Keratinocyte (primary cell): ENCODE results near the gene RABGEF1. TPM values are rescaled to one million over a fixed set of nuclear protein-coding genes. Genes with fewer than 3 reads are reported as not detected.

Source experiments
- DNase-seq: peaks from one replicate; pipeline ENCODE4 v3.0.0-alpha.2; 2011; ENCODE audit warnings: low read depth, missing footprints, low spot score
- FAIRE-seq: peaks from 2 replicates; lab custom pipeline; 2011; peaks lifted over from hg19 to GRCh38; lab: Jason Lieb, UNC
- H2AFZ ChIP-seq: 2 replicates; pipeline ENCODE4 v1.6.0; 2012; ENCODE audit warnings: low read length, control low read depth, inconsistent platforms; ENCODE audit not compliant: control insufficient read depth
- H3K27ac ChIP-seq: 2 replicates; pipeline ENCODE4 v1.5.1; 2011; ENCODE audit warnings: low read length; ENCODE audit not compliant: control insufficient read depth, insufficient read depth
- H3K27me3 ChIP-seq: 3 replicates; pipeline ENCODE4 v1.6.0; 2011; ENCODE audit warnings: low read length; ENCODE audit not compliant: control insufficient read depth, insufficient read depth; ENCODE audit errors: extremely low read depth
- H3K36me3 ChIP-seq, 2 experiments: 2 replicates in 1 of 2; 3 replicates in 1 of 2; pipeline ENCODE4 v1.5.1; 2011; ENCODE audit warnings: low read length in 2 of 2, mild to moderate bottlenecking in 1 of 2; ENCODE audit not compliant: control insufficient read depth in 2 of 2, insufficient read depth in 2 of 2; ENCODE audit errors: extremely low read depth in 1 of 2
- H3K4me1 ChIP-seq: 3 replicates; pipeline ENCODE4 v1.5.1; 2011; ENCODE audit warnings: low read length; ENCODE audit not compliant: control insufficient read depth, insufficient read depth; ENCODE audit errors: extremely low read depth
- H3K4me2 ChIP-seq: 3 replicates; pipeline ENCODE4 v1.6.0; 2011; ENCODE audit warnings: low read depth, low read length; ENCODE audit not compliant: control insufficient read depth, insufficient read depth; ENCODE audit errors: extremely low read depth
- H3K4me3 ChIP-seq, 3 experiments: fragments of 200-600 bp in 1 of 3; sonication (generic) in 1 of 3; 2 replicates in 2 of 3; 3 replicates in 1 of 3; pipeline ENCODE4 v1.5.1; 2011 to 2016; ENCODE audit warnings: low read length in 3 of 3, mild to moderate bottlenecking in 3 of 3, control low read depth in 2 of 3, inconsistent platforms in 1 of 3, low read depth in 1 of 3, mixed read lengths in 1 of 3, mixed run types in 1 of 3, moderate library complexity in 1 of 3; ENCODE audit not compliant: control insufficient read depth in 2 of 3, insufficient read depth in 2 of 3; ENCODE audit errors: extremely low read depth in 1 of 3
- H3K79me2 ChIP-seq: 2 replicates; pipeline ENCODE4 v1.6.0; 2012; ENCODE audit warnings: low read length; ENCODE audit not compliant: control insufficient read depth, insufficient read depth
- H3K9ac ChIP-seq: 3 replicates; pipeline ENCODE4 v1.6.0; 2011; ENCODE audit warnings: low read length; ENCODE audit not compliant: control insufficient read depth, insufficient read depth; ENCODE audit errors: extremely low read depth
- H3K9me1 ChIP-seq: 3 replicates; pipeline ENCODE4 v1.6.0; 2011; ENCODE audit warnings: low read length; ENCODE audit not compliant: control insufficient read depth, insufficient read depth; ENCODE audit errors: extremely low read depth
- H3K9me3 ChIP-seq: 2 replicates; pipeline ENCODE4 v1.5.1; 2012; ENCODE audit warnings: low read depth, low read length; ENCODE audit not compliant: control insufficient read depth
- H4K20me1 ChIP-seq: 3 replicates; pipeline ENCODE4 v1.6.0; 2011; ENCODE audit warnings: low read length; ENCODE audit not compliant: control insufficient read depth, insufficient read depth; ENCODE audit errors: extremely low read depth
- EZH2 ChIP-seq: IDR thresholded peaks from one replicate; pipeline ENCODE4 v1.6.1; 2012; ENCODE audit warnings: inconsistent platforms, mild to moderate bottlenecking, low read length, moderate library complexity
- dilution Hi-C: fragments of 300-500 bp; cut with MboI; formaldehyde crosslinking; loops from one replicate; pipeline ENCODE4 v1.7.0; 2020; ENCODE audit warnings: low sequenced_read_pairs; ENCODE audit not compliant: extremely low pct_ligation_motif_present
- polyA plus RNA-seq, 5 experiments: library from polyadenylated mRNA; depleted of rRNA in 3 of 5; stranded (reverse) in 3 of 5; stranded (forward) in 1 of 5; unstranded in 1 of 5; fragments of >200 nt; gene quantifications; 1 replicate in 1 of 5; 2 replicates in 3 of 5; 3 replicates in 1 of 5; pipeline versions ENCODE4 v1.2.1 to v1.2.3, GENCODE V29; 2011 to 2012; ENCODE audit warnings: missing spikeins in 2 of 5, low read depth in 1 of 5, low replicate concordance in 1 of 5
- TF ChIP-seq, protein P1 (sequence below), 3 experiments: IDR thresholded peaks in 1 of 3; conservative IDR thresholded peaks in 1 of 3; optimal IDR thresholded peaks in 1 of 3; 2 replicates in 2 of 3; 3 replicates in 1 of 3; pipeline versions ENCODE3 to v1.5.1; 2011; ENCODE audit warnings: low read length in 3 of 3, mild to moderate bottlenecking in 3 of 3, moderate library complexity in 2 of 3, control low read depth in 1 of 3, inconsistent platforms in 1 of 3; ENCODE audit not compliant: insufficient read depth in 2 of 3; ENCODE audit errors: extremely low read depth in 1 of 3

The RABGEF1 gene
- polyA plus RNA-seq, 1 donor (not counting 4 experiments of a cell fraction or from before 2014, with no cell fraction given): 58.2 TPM

DNA sequence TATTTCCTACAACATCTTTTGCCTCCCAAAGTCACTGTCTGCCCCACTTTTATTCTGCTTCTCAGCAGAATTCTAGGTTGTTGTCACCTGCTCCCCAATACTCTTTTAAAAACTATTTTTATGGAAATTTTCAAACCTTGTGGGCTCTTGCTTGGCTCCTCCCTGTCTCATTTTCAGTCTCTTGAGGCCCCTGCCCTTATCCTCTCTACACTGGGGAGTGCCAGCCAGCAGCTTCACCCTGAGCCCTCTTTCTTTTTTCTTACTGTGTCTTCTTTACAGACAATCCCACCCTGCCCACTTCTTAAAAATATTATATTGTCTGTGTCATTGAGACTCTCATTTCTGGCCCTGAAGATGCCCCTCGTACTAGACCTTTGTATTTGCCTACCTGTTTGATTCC lies 118.8 kb downstream of the RABGEF1 start:
- no peaks in the 10 kb centered on the region for H4K20me1 ChIP-seq
- no peaks in the 10 kb centered on the region for H3K4me1 ChIP-seq
- FAIRE-seq: no peak
- TF ChIP-seq EZH2: no peak
- TF ChIP-seq, protein P1, sequence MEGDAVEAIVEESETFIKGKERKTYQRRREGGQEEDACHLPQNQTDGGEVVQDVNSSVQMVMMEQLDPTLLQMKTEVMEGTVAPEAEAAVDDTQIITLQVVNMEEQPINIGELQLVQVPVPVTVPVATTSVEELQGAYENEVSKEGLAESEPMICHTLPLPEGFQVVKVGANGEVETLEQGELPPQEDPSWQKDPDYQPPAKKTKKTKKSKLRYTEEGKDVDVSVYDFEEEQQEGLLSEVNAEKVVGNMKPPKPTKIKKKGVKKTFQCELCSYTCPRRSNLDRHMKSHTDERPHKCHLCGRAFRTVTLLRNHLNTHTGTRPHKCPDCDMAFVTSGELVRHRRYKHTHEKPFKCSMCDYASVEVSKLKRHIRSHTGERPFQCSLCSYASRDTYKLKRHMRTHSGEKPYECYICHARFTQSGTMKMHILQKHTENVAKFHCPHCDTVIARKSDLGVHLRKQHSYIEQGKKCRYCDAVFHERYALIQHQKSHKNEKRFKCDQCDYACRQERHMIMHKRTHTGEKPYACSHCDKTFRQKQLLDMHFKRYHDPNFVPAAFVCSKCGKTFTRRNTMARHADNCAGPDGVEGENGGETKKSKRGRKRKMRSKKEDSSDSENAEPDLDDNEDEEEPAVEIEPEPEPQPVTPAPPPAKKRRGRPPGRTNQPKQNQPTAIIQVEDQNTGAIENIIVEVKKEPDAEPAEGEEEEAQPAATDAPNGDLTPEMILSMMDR (optimal IDR thresholded peaks at IDR 0.05 in 1 of 3, IDR thresholded peaks at IDR 0.05 in 1 of 3, conservative IDR thresholded peaks at IDR 0.05 in 1 of 3; ENCODE audit: extremely low read depth in 1 of 3, insufficient read depth in 2 of 3, low read length in 3 of 3): no peak
- no peak for DNase-seq
- no peaks in the 10 kb centered on the region for H3K79me2 ChIP-seq
- dilution Hi-C loops: no loop called here
- no peak overlapping the region for H3K9ac ChIP-seq
- no peak overlapping the region for H2AFZ ChIP-seq
- no peaks in the 10 kb centered on the region for H3K9me3 ChIP-seq
- H3K36me3 ChIP-seq: peaks cover 3 to 18% of the 10 kb centered on the region in 2 experiments
- H3K4me3 ChIP-seq: no peak overlapping the region
- no peak overlapping the region for H3K4me2 ChIP-seq
- no peak overlapping the region for H3K27ac ChIP-seq
- no peaks in the 10 kb centered on the region for H3K9me1 ChIP-seq
- H3K27me3 ChIP-seq: no peaks in the 10 kb centered on the region

DNA sequence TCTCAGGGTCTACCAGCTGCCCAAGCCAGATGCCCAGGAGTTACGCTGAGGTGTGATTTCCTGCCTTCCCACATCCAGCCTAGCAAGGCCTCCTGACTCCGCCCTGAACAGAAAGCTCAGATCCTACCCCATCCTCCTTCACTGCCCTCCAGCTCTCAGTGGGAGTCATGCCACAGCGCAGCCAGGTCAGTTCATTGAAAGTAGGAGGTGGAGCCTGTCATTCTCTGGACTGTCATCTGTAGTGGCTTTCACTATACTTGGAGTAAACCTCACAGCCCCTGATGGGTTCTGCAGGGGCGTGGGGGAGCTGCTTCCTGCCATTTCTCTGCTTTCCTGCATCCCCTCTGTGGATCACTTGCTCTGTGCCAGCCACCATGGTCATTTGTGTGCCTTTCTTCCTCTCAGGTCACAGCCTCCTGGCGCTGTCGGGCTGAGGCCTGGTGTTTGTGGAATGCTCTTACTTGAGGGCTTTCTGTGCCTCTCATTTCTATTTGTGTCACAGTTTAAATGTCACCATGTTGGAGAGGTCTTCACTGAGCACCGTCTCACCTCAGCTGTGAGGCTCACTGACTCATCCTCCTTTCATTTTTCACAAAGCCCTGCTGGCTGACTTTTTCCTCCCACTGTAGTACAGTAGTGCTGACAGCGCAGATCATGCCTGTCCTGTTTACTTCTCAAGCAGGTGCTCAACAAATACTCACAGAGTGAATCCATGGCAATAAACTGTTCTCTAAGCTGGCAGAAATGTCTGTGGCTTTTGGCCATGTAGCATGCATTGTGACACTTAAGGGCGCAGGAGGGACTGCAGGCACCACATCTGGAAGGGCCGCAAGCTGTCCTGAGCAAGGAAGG lies 119.5 kb downstream of the RABGEF1 start:
- no peaks in the 10 kb centered on the region for H3K4me1 ChIP-seq
- TF ChIP-seq, protein P1 (optimal IDR thresholded peaks at IDR 0.05 in 1 of 3, IDR thresholded peaks at IDR 0.05 in 1 of 3, conservative IDR thresholded peaks at IDR 0.05 in 1 of 3; ENCODE audit: extremely low read depth in 1 of 3, insufficient read depth in 2 of 3, low read length in 3 of 3): no peak
- no peak for TF ChIP-seq EZH2
- H3K9ac ChIP-seq: no peak overlapping the region
- H3K4me2 ChIP-seq: no peak overlapping the region
- DNase-seq (no peak), FAIRE-seq (no peak)
- no peak overlapping the region for H3K27ac ChIP-seq
- no peaks in the 10 kb centered on the region for H3K9me3 ChIP-seq
- H3K4me3 ChIP-seq: no peak overlapping the region
- no peaks in the 10 kb centered on the region for H3K27me3 ChIP-seq
- dilution Hi-C loops: no loop called here
- no peaks in the 10 kb centered on the region for H4K20me1 ChIP-seq
- peaks cover 3 to 18% of the 10 kb centered on the region in 2 experiments for H3K36me3 ChIP-seq
- no peaks in the 10 kb centered on the region for H3K9me1 ChIP-seq
- no peak overlapping the region for H2AFZ ChIP-seq
- no peaks in the 10 kb centered on the region for H3K79me2 ChIP-seq
